Fibroblast of lung (primary cell): Measurements from ENCODE around the gene KICS2. TPM values are rescaled to one million over a fixed set of nuclear protein-coding genes. Genes with fewer than 3 reads are reported as not detected.

Experiments used
- DNase-seq, 2 donors: peaks; one replicate each; pipeline versions ENCODE4 v3.0.0 to v3.0.0-alpha.2; 2010; ENCODE audit warnings: low read depth in 2 of 2
- H2AFZ ChIP-seq: 2 replicates; pipeline ENCODE4 v1.5.1; 2012; ENCODE audit warnings: low read length, control low read depth, inconsistent platforms
- H3K27ac ChIP-seq: 2 replicates; pipeline ENCODE4 v1.5.1; 2011; ENCODE audit warnings: low read length, control low read depth; ENCODE audit not compliant: insufficient read depth
- H3K27me3 ChIP-seq: 2 replicates; pipeline ENCODE4 v1.5.1; 2011; ENCODE audit warnings: mild to moderate bottlenecking, low read length; ENCODE audit not compliant: control insufficient read depth, insufficient read depth
- H3K36me3 ChIP-seq: 2 replicates; pipeline ENCODE4 v1.5.1; 2011; ENCODE audit warnings: low read length; ENCODE audit not compliant: control insufficient read depth, insufficient read depth
- H3K4me1 ChIP-seq: 2 replicates; pipeline ENCODE4 v1.5.1; 2011; ENCODE audit warnings: low read length; ENCODE audit not compliant: control insufficient read depth, insufficient read depth; ENCODE audit errors: extremely low read depth
- H3K4me2 ChIP-seq: 2 replicates; pipeline ENCODE4 v1.5.1; 2011; ENCODE audit warnings: low read length, control low read depth; ENCODE audit not compliant: insufficient read depth; ENCODE audit errors: extremely low read depth
- H3K4me3 ChIP-seq, 4 experiments: fragments of 200-600 bp in 1 of 4; sonication (generic) in 1 of 4; replicated peaks in 1 of 4; 2 replicates each; pipeline ENCODE4 v1.5.1; 2011 to 2016; ENCODE audit warnings: low read length in 4 of 4, low read depth in 3 of 4, mild to moderate bottlenecking in 3 of 4, control low read depth in 2 of 4, inconsistent platforms in 1 of 4, mixed read lengths in 1 of 4; ENCODE audit not compliant: insufficient read depth in 1 of 4; ENCODE audit errors: control extremely low read depth in 1 of 4
- H3K79me2 ChIP-seq: 2 replicates; pipeline ENCODE4 v1.5.1; 2012; ENCODE audit warnings: mild to moderate bottlenecking, low read length, inconsistent platforms; ENCODE audit not compliant: control insufficient read depth, insufficient read depth
- H3K9ac ChIP-seq: 2 replicates; pipeline ENCODE4 v1.5.1; 2011; ENCODE audit warnings: mild to moderate bottlenecking, low read length, control low read depth; ENCODE audit not compliant: insufficient read depth
- H3K9me3 ChIP-seq: 2 replicates; pipeline ENCODE4 v1.5.1; 2012; ENCODE audit warnings: low read depth, low read length; ENCODE audit not compliant: control insufficient read depth, insufficient read depth
- H4K20me1 ChIP-seq: 2 replicates; pipeline ENCODE4 v1.5.1; 2011; ENCODE audit warnings: low read length; ENCODE audit not compliant: control insufficient read depth, insufficient read depth; ENCODE audit errors: extremely low read depth
- EZH2 ChIP-seq: IDR thresholded peaks from 2 replicates; pipeline ENCODE4 v1.5.1; 2012; ENCODE audit warnings: low read length, control low read depth, mild to moderate bottlenecking; ENCODE audit errors: missing control alignments
- polyA plus RNA-seq, 2 donors: library from polyadenylated mRNA; depleted of rRNA in 1 of 2; stranded (reverse) in 1 of 2; unstranded in 1 of 2; fragments of >200 nt; gene quantifications; 2 replicates each; pipeline ENCODE4 v1.2.1, GENCODE V29; 2011 to 2012; ENCODE audit warnings: missing spikeins in 1 of 2
- total RNA-seq: library from RNA; depleted of rRNA; stranded (reverse); fragments of >200 nt; gene quantifications from 2 replicates; pipeline ENCODE4 v1.2.1, GENCODE V29; 2014
- TF ChIP-seq, protein P1 (sequence below), 2 donors: IDR thresholded peaks in 1 of 2; conservative IDR thresholded peaks in 1 of 2; 1 replicate in 1 of 2; 2 replicates in 1 of 2; pipeline ENCODE4 v1.5.1; 2011 to 2012; ENCODE audit warnings: low read length in 2 of 2, control low read depth in 1 of 2, inconsistent platforms in 1 of 2, low read depth in 1 of 2, mild to moderate bottlenecking in 1 of 2

KICS2 gene
- total and polyA plus RNA-seq, 2 donors (not counting 1 experiment from before 2014, with no cell fraction given), result 3.2 to 9.7 TPM

DNA sequence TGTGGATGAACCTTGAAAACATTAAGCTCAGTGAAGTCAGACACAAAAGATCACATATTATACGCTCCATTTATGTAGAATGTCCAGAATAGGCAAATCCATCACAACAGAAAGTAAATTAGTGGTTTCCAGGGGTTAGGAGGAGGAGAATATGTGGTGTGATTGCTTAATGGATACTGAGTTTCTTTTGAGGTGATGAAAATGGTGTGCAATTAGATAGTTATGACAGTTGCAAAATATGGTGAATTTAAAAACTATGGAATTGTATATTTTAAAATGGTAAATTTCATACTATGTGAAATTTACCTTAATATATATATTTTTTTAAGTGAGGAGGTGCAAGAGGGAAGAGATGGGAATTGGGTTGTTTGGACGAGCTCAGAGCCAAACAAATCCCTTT, 46.3 kb upstream of the KICS2 start:
- Histone ChIP-seq H3K4me2 (no peak overlapping the region), H3K9me3 (no peaks in the 10 kb centered on the region), H3K4me1 (no peaks in the 10 kb centered on the region), H3K36me3 (no peaks in the 10 kb centered on the region), H4K20me1 (no peaks in the 10 kb centered on the region), H3K27ac (no peak overlapping the region), H3K4me3 (no peak overlapping the region), H3K79me2 (no peaks in the 10 kb centered on the region), H2AFZ (no peak overlapping the region), H3K27me3 (no peaks in the 10 kb centered on the region), H3K9ac (no peak overlapping the region)
- TF ChIP-seq, protein P1, sequence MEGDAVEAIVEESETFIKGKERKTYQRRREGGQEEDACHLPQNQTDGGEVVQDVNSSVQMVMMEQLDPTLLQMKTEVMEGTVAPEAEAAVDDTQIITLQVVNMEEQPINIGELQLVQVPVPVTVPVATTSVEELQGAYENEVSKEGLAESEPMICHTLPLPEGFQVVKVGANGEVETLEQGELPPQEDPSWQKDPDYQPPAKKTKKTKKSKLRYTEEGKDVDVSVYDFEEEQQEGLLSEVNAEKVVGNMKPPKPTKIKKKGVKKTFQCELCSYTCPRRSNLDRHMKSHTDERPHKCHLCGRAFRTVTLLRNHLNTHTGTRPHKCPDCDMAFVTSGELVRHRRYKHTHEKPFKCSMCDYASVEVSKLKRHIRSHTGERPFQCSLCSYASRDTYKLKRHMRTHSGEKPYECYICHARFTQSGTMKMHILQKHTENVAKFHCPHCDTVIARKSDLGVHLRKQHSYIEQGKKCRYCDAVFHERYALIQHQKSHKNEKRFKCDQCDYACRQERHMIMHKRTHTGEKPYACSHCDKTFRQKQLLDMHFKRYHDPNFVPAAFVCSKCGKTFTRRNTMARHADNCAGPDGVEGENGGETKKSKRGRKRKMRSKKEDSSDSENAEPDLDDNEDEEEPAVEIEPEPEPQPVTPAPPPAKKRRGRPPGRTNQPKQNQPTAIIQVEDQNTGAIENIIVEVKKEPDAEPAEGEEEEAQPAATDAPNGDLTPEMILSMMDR (conservative IDR thresholded peaks at IDR 0.05 in 1 of 2, IDR thresholded peaks at IDR 0.05 in 1 of 2; ENCODE audit: low read depth in 1 of 2, low read length in 2 of 2), result no peak
- TF ChIP-seq EZH2, result no peak
- DNase-seq, result no peak

DNA sequence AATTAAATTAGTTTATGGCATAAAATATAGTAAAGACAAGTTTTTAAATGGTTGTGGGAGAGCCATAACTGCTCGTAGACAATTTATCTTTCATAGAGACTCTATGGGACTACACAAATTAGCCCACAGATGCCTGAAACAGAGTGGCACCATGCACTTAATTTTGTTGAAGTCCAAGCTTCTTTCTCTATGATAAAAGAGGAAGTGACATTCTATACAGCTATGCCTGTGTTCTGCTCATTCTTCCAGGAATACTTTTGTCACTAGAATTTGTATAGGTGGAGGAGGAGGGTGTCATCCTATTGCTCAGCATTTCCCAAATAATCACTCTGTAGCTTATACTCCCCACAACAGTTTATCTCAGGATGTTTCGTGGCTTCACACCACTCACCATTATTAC, 43.7 kb upstream of the KICS2 start:
- TF ChIP-seq, protein P1 (conservative IDR thresholded peaks at IDR 0.05 in 1 of 2, IDR thresholded peaks at IDR 0.05 in 1 of 2; ENCODE audit: low read depth in 1 of 2, low read length in 2 of 2), result no peak
- no peak for TF ChIP-seq EZH2
- Histone ChIP-seq H3K36me3 (no peaks in the 10 kb centered on the region), H3K9me3 (no peaks in the 10 kb centered on the region), H3K4me3 (no peak overlapping the region), H3K27ac (no peak overlapping the region), H3K4me2 (no peak overlapping the region), H3K4me1 (no peaks in the 10 kb centered on the region), H3K79me2 (no peaks in the 10 kb centered on the region), H4K20me1 (no peaks in the 10 kb centered on the region), H3K27me3 (no peaks in the 10 kb centered on the region), H2AFZ (no peak overlapping the region), H3K9ac (no peak overlapping the region)
- no peak for DNase-seq

GRCh38 chr12:64261813-64262212, 39.7 kb upstream of the KICS2 start:
- Histone ChIP-seq H4K20me1 (no peaks in the 10 kb centered on the region), H3K4me2 (no peak overlapping the region), H3K27me3 (no peaks in the 10 kb centered on the region), H3K9ac (no peak overlapping the region), H2AFZ (no peak overlapping the region), H3K9me3 (no peaks in the 10 kb centered on the region), H3K79me2 (no peaks in the 10 kb centered on the region), H3K27ac (no peak overlapping the region), H3K4me1 (no peaks in the 10 kb centered on the region), H3K4me3 (no peak overlapping the region), H3K36me3 (no peaks in the 10 kb centered on the region)
- DNase-seq, result no peak
- TF ChIP-seq, protein P1 (conservative IDR thresholded peaks at IDR 0.05 in 1 of 2, IDR thresholded peaks at IDR 0.05 in 1 of 2; ENCODE audit: low read depth in 1 of 2, low read length in 2 of 2), result no peak
- TF ChIP-seq EZH2, result no peak
